Skeletal muscle satellite cell (primary cell): ENCODE results near the gene FAHD1.
"Not testable (repeated sequence)": the region's sequence is repeated elsewhere in the genome, so short reads cannot be mapped to it uniquely, and the experiment has no call there.

Source experiments
- H3K27me3 ChIP-seq: 2 replicates; pipeline ENCODE4 v1.7.0; 2013; ENCODE audit warnings: low read length; ENCODE audit not compliant: control insufficient read depth, insufficient read depth
- H3K36me3 ChIP-seq: 2 replicates; pipeline ENCODE4 v1.7.0; 2013; ENCODE audit warnings: mild to moderate bottlenecking, control low read depth, low read length; ENCODE audit not compliant: insufficient read depth
- H3K4me1 ChIP-seq: 2 replicates; pipeline ENCODE4 v1.7.0; 2013; ENCODE audit warnings: low read length; ENCODE audit not compliant: control insufficient read depth, insufficient read depth
- H3K4me2 ChIP-seq: 2 replicates; pipeline ENCODE4 v1.7.0; 2013; ENCODE audit warnings: mild to moderate bottlenecking, low read length
- H3K4me3 ChIP-seq: 2 replicates; pipeline ENCODE4 v1.7.0; 2013; ENCODE audit warnings: low read length
- H3K9ac ChIP-seq: 2 replicates; pipeline ENCODE4 v1.7.0; 2013; ENCODE audit warnings: mild to moderate bottlenecking, low read depth, low read length, moderate library complexity
- H3K9me3 ChIP-seq: replicated peaks from 2 replicates; pipeline ENCODE4 v1.7.0; 2013; ENCODE audit warnings: mild to moderate bottlenecking, control low read depth, low read length

Gene FAHD1

DNA sequence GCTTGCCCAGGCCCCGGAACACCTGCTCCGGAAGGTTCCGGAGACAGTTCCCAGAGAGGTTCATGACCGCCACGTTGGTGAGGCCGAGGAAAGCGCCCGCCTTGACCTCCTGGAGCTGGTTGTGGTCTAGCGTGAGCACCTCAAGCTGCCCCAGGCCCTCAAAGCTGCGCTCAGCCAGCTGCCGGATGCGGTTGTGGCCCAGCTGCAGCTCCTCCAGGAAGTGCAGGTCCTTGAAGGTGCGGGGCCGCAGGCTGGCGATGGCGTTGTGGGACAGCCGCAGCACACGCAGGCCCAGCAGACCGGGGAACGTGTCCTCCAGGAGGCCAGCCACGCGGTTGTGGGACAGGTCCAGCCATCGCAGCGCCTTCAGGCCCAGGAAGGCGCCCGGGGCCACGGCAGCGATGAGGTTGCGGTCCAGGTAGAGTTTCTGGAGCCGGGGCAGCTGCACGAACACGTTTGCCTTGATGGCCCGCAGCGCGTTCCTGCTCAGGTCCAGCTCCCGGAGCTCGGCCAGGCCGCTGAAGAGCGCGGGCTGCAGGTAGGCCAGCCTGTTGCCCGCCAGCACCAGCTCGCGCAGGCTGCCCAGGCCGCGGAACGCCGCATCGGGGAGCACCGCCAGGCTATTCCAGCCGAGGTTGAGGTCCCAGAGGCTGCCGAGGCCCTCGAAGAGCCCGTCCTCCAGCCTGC lies 35.6 kb upstream of the FAHD1 start:
- Histone ChIP-seq H3K9ac (no peak overlapping the region), H3K4me3 (no peak overlapping the region)

DNA sequence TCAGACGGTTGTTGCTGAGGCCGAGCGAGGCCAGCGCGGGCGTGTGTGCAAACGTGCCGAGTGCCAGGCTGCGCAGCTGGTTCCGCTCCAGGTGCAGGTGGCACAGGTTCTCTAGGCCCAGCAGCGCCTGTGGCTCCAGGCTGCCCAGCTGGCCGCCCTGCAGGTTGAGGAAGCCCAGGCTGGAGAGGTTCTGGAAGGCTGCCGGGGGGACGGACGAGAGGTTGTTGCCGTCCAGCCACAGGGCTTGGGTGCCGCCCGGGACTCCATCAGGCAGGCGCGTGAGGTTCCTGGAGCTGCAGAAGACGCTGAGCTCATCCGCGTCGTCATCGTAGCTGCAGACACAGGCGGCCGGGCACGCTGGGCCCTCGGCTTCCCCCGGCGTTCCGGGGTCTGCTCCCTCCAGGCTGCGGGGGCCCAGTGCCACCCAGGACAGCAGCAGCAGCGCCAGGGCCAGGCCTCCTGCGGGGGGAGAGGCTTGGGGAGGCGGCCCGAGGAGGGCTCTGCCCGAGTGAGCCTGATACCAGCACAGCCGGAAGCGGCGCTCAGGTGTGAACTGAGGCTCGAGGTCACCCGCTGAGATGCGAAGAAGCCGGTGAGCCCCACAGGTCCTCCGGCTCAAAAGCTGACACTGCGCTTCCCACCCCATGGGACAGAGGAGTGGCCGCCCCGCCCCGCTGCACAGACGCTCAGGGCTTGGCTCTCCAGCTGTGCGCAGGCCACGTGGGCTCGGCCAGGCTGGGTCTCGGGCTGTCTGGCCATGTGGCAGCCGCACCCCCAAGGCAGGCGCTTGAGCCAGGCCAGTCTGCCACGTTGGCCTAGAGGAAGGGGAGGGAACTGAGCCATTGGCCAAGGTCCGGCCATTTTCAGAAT lies 34.8 kb upstream of the FAHD1 start:
- H3K4me1 ChIP-seq = no peaks in the 10 kb centered on the region
- peaks cover 6% of the 10 kb centered on the region for H3K36me3 ChIP-seq
- H3K4me3 ChIP-seq = no peak overlapping the region
- H3K27me3 ChIP-seq = no peaks in the 10 kb centered on the region
- H3K9ac ChIP-seq = no peak overlapping the region
- no peaks in the 10 kb centered on the region for H3K9me3 ChIP-seq
- no peak overlapping the region for H3K4me2 ChIP-seq

More for the DNA sequence above, 35.6 kb upstream of the FAHD1 start:
- Histone ChIP-seq H3K4me1 (no peaks in the 10 kb centered on the region), H3K9me3 (no peaks in the 10 kb centered on the region), H3K4me2 (no peak overlapping the region), H3K36me3 (peaks cover 11% of the 10 kb centered on the region), H3K27me3 (no peaks in the 10 kb centered on the region)

DNA sequence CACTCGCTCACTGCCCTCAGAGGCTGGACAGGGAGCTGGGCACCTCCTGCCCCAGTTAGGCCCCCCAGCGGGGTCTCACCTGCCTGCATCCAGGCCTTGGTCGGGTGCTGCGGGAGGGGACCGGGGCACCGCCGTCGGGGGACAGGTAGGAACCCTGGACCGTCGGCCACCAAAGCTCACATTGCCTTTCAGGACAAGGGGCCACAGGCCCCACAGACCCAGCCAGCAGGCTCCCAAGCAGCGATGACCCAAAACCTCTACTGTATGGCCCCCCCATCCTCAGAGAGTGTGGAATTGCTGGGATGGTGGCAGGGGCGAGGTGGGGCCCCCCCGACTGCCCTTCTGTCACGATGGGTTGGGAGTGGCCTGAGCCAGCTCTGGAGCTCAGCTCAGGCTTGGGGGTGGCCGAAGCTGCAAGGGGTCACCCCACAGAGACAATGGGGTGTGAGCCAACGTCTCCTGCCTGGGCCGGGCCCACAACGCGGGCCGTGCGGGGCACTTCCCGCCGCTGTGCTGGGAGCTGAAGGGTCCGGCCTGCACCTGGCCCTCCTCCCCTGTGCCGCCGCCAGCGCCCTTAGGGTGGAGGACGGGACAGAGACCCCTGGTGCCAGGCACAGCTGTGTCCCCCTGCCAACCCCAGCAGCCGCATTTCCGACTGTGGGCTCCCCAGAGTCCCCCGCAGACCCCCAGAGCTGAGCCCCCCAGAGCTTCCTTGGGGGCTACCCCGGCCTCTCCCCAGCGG lies 34.0 kb upstream of the FAHD1 start:
- H3K9me3 ChIP-seq = peaks cover 3% of the 10 kb centered on the region
- H3K36me3 ChIP-seq = peaks cover 6% of the 10 kb centered on the region
- no peak overlapping the region for H3K4me3 ChIP-seq
- H3K4me1 ChIP-seq = no peaks in the 10 kb centered on the region
- H3K4me2 ChIP-seq = no peak overlapping the region
- H3K9ac ChIP-seq = no peak overlapping the region
- H3K27me3 ChIP-seq = no peaks in the 10 kb centered on the region

DNA sequence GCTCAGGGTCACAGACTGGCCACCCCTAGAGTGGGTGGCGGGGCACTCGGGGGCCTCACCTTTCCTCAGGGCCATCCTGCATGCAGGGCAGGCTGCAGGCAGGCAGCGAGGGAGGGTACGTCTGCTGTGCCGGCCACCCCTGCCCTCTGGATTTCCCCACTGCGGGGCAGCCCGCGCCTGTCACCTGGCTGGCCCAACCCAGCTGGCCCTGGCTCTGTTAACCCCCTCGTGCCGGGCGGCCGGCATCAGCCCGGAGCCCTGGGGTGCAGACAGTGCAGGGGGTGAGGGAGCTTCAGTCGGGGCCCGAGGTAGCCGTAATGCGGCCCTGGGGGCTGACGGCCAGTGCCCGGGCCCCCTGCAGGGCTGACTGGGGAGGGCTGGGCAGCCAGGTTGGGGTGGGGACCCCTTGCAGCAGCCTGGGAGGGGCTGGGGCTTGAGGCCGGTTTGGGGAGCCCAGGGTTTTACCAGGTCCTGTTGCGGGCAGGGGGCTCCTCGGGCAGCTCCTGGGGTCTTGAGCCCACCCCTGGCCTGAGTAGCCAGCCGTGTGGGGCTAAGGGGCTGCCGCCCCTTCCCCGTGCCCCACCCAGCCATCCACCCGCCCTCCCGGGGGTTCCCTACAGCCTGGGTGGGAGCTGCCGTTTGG lies 33.3 kb upstream of the FAHD1 start, which contains the start of gene IGFALS:
Gene IGFALS (minus strand): TSS at position 128 of the 643 bp plus-strand sequence. CDS start 53 bp downstream, at position 75.
- H3K4me3 ChIP-seq = no peak within 1 kb of the TSS
- no peak within 1 kb of the TSS for H3K9ac ChIP-seq
- peaks cover 4% of the 10 kb centered on the region for H3K9me3 ChIP-seq

DNA sequence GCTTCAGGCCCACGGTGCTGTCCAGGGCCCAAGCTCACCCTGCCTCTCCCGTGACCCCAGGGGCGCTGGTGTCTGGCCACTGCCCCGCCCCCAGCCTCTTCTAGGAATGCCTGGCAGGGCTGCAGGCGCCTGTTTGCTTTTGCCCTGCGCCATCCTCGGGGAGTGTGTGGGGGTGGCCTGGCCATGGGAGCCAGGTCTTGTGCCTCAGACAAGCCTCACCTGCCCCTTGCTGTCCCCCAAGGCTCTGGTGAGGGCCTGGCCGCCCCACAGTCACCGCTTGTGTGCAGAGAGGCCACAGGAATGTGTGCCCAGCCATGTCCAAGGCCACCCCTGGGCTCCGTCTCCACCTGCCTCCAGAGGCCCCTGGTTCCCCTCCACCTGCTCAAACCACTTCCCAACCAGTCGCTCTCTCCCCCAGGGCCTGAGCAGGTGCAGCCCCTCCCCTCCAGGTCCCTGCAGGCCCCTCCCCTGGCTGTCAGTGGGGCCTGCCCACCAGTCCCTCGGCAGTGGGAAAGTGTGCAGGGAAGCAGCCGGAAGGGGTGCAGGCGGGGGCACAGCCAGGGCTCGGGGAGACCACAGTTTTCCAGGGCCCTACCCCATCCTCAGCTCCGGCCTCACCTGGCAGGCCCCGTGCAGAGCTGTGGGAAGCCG lies 32.7 kb upstream of the FAHD1 start:
- H3K4me3 ChIP-seq = no peak overlapping the region

More for the DNA sequence above, 33.3 kb upstream of the FAHD1 start, which contains the start of gene IGFALS:
- H3K27me3 ChIP-seq = no peaks in the 10 kb centered on the region
- H3K4me1 ChIP-seq = no peaks in the 10 kb centered on the region
- peaks cover 6% of the 10 kb centered on the region for H3K36me3 ChIP-seq
- H3K4me2 ChIP-seq = no peak within 1 kb of the TSS

DNA sequence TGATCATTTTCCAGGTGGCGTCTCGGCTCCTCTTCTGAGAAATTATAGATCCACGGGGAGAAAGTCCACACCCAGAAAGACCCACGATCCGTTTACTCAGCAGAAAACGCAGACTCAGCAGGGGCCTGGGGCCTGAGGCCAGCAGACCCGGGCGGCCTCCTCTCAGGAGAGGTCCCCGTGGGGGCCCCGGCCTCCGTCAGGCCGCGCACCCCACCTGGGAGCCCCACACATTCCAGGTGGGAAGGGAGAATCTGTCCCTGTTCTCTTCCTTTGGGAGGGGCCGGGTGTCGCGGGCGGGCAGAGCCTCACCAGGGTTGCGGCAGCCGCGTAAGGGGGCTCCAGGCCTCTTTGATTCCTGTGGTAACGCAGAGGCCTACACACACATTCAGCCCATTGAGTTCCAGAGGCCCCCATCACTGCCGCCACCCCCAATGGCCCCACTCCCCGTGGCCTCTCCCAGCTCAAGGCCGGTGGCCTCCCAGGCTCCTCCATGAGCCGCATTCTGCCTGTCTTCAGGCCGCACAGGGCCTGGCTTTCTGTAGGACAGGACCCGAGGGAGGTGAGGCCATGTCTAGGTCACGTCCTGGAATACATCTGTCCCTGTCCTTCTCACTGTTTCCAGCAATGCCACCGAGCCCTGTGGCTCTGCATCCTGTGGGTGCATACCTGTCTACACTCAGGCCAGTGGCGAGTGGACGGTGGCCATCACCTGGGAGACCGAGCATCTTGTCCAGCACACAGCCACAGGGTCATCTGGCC lies 31.9 kb upstream of the FAHD1 start:
- H3K9ac ChIP-seq = no peak overlapping the region
- H3K4me3 ChIP-seq = no peak overlapping the region
- no peaks in the 10 kb centered on the region for H3K4me1 ChIP-seq
- no peak overlapping the region for H3K4me2 ChIP-seq
- H3K36me3 ChIP-seq = no peaks in the 10 kb centered on the region
- H3K9me3 ChIP-seq = peaks cover 4% of the 10 kb centered on the region
- no peaks in the 10 kb centered on the region for H3K27me3 ChIP-seq

More for the DNA sequence above, 32.7 kb upstream of the FAHD1 start:
- H3K9ac ChIP-seq = no peak overlapping the region
- no peaks in the 10 kb centered on the region for H3K36me3 ChIP-seq
- H3K27me3 ChIP-seq = no peaks in the 10 kb centered on the region
- no peaks in the 10 kb centered on the region for H3K4me1 ChIP-seq
- H3K9me3 ChIP-seq = peaks cover 4% of the 10 kb centered on the region
- H3K4me2 ChIP-seq = no peak overlapping the region

DNA sequence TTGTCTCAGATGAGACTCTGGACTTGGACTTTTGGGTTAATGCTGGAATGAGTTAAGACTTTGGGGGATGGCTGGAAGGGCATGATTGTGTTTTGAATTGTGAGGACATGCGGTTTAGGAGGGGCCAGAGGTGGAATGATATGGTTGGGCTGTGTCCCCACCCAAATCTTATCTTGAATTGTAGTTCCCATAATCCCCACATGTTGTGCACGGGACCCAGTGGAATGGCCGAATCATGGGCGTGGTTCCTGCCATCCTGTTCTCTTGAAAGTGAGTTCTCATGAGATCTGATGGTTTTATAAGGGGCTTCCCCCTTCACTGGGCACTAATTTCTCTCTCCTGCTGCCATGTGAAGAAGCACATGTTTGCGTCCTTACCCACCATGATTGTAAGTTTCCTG lies 27.7 kb upstream of the FAHD1 start:
- not testable (repeated sequence) for H3K9ac ChIP-seq, H3K4me2 ChIP-seq, H3K36me3 ChIP-seq, H3K4me1 ChIP-seq, H3K27me3 ChIP-seq, H3K4me3 ChIP-seq, H3K9me3 ChIP-seq

DNA sequence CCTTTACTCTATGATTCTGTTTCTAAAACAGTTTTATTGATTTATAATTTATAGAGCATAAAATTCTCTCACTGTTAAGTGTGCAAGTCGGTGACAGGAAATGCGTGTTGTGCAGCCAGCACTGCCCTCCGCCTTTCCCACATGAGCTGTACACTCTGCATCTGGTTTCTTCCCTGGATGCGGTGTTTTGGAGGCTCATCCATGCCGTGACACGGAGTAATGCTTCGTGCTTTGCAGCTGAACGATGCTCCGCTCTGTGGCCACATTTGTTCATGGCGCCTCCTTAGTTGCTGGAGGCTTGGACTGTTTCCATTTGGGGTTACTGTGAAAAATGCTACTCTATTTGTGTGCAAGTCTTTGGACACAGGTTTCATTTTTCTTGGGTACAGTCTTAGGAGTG lies 26.3 kb upstream of the FAHD1 start:
- no peaks in the 10 kb centered on the region for H3K27me3 ChIP-seq
- H3K4me1 ChIP-seq = no peaks in the 10 kb centered on the region
- peaks cover 4% of the 10 kb centered on the region for H3K9me3 ChIP-seq
- H3K9ac ChIP-seq = no peak overlapping the region
- no peaks in the 10 kb centered on the region for H3K36me3 ChIP-seq
- no peak overlapping the region for H3K4me2 ChIP-seq
- no peak overlapping the region for H3K4me3 ChIP-seq

DNA sequence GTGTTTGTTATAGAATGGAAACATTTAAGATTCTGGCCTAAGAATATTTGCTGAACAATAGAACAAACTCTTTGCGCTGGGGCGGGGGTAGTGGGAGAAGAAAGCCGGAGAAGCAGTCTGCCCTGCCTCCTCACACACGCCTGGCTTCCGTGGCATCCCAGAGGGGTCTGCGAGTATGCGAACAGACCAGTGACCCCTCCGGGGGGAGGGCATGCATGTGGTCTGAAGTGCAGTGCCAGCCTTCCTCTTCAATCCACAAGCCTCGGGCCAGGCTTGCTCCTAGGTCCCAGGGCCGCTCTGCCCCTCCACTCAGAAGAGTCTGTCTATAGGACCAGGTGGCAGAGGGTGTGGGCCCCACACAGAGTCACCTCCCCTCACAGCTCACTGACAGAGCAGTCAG lies 19.4 kb upstream of the FAHD1 start:
- H3K9ac ChIP-seq = no peak overlapping the region
- H3K4me1 ChIP-seq = no peaks in the 10 kb centered on the region
- no peak overlapping the region for H3K4me2 ChIP-seq
- no peak overlapping the region for H3K4me3 ChIP-seq
- H3K9me3 ChIP-seq = no peaks in the 10 kb centered on the region
- peaks cover 10% of the 10 kb centered on the region for H3K36me3 ChIP-seq
- no peaks in the 10 kb centered on the region for H3K27me3 ChIP-seq

DNA sequence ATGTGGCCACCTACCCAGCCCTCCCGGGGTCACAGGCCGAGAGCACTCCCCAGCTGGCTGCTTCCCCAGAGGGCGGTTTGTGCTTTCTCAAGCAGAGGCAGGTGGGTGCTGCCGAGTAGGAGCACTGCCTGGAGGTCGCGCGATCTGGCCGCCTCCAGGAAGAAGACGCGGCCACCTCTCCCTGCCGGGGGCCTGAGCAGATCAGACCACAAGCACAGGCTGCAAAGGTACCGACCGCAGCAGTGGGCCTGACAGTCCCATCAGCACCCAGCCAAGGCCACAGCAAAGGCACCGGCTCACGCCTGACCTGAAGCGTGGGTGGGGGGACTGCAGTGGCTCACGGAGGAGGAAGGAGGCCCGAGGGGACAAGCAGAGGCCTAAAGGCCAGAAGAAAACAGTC lies 18.3 kb upstream of the FAHD1 start:
- Histone ChIP-seq H3K4me2 (no peak overlapping the region), H3K4me1 (peaks cover 6% of the 10 kb centered on the region), H3K27me3 (no peaks in the 10 kb centered on the region), H3K4me3 (no peak overlapping the region), H3K36me3 (peaks cover 10% of the 10 kb centered on the region), H3K9ac (no peak overlapping the region), H3K9me3 (no peaks in the 10 kb centered on the region)
